Loucy (cell line): ENCODE data around the gene JAZF1.

Experiments used
- CTCF ChIP-seq: fragments of 200-600 bp; sonication (generic); conservative IDR thresholded peaks from 2 replicates; pipeline ENCODE4 v1.5.1; 2014; ENCODE audit warnings: mild to moderate bottlenecking, antibody characterized with exemption, low read length
- EZH2phosphoT487 ChIP-seq: fragments of 200-600 bp; IDR thresholded peaks from 2 replicates; pipeline ENCODE4 v1.6.1; 2018; ENCODE audit warnings: antibody characterized with exemption, mild to moderate bottlenecking, moderate library complexity, borderline replicate concordance

- TF ChIP-seq CTCF (no peak), EZH2phosphoT487 (no peak)
These were observed 54.9 kb downstream of the JAZF1 start for GRCh38 chr7:28125431-28126409.
